Activated T-cell treated with anti-CD3 and anti-CD28 coated beads, Interleukin-2, amount 50 U/mL, for 24 hours (primary cell): ENCODE measurements around the gene EPHB4.

Experiments used
- DNase-seq: peaks from one replicate; pipeline ENCODE4 v3.0.0-alpha.2; 2020
- H3K27ac Mint-ChIP-seq: 2 replicates; pipeline ENCODE4 v1.8.0; 2020; ENCODE audit warnings: mild to moderate bottlenecking, mixed read lengths
- H3K27me3 Mint-ChIP-seq: 2 replicates; pipeline ENCODE4 v1.8.0; 2020; ENCODE audit warnings: mixed read lengths
- H3K36me3 Mint-ChIP-seq: 2 replicates; pipeline ENCODE4 v1.8.0; 2020; ENCODE audit warnings: low read depth, mixed read lengths
- H3K4me1 Mint-ChIP-seq: 2 replicates; pipeline ENCODE4 v1.8.0; 2020; ENCODE audit warnings: low read depth, mixed read lengths
- H3K4me3 Mint-ChIP-seq: 2 replicates; pipeline ENCODE4 v1.8.0; 2020; ENCODE audit warnings: mild to moderate bottlenecking, moderate library complexity, mixed read lengths
- H3K9me3 Mint-ChIP-seq: 2 replicates; pipeline ENCODE4 v1.8.0; 2020; ENCODE audit warnings: mixed read lengths

EPHB4 gene

GRCh38 chr7:100835903-100836811, 8.8 kb upstream of the EPHB4 start:
- Mint-ChIP-seq H3K27me3 (no peaks in the 10 kb centered on the region), H3K36me3 (no peaks in the 10 kb centered on the region), H3K4me3 (no peak overlapping the region), H3K27ac (no peak overlapping the region), H3K4me1 (peaks cover 12% of the 10 kb centered on the region), H3K9me3 (no peaks in the 10 kb centered on the region)
- no peak for DNase-seq

DNA sequence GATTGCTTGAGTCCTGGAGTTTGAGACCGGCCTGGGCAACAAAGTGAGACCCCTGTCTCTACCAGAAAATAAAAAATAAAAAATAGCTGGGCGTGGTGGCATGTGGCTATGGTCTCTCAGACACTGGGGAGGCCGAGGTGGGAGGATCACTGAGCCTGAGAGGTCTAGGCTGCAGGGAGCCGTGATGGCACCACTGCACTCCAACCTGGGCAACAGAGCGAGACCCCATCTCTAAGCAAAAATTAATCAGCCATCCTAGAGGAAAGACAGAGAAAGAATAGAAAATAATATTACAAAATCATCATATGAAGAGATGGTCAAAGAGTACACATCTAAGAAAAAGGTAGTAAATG, 4.9 kb upstream of the EPHB4 start:
- Mint-ChIP-seq H3K27ac (no peak overlapping the region), H3K36me3 (no peaks in the 10 kb centered on the region), H3K4me1 (peaks cover 14% of the 10 kb centered on the region), H3K27me3 (peaks cover 25% of the 10 kb centered on the region), H3K4me3 (no peak overlapping the region), H3K9me3 (no peaks in the 10 kb centered on the region)
- no peak for DNase-seq

GRCh38 chr7:100830396-100830795, 3.1 kb upstream of the EPHB4 start:
- H3K4me1 Mint-ChIP-seq = peaks cover 19% of the 10 kb centered on the region
- no peaks in the 10 kb centered on the region for H3K9me3 Mint-ChIP-seq
- peaks cover 38% of the 10 kb centered on the region for H3K27me3 Mint-ChIP-seq
- H3K4me3 Mint-ChIP-seq = no peak overlapping the region
- no peak for DNase-seq
- H3K36me3 Mint-ChIP-seq = no peaks in the 10 kb centered on the region
- no peak overlapping the region for H3K27ac Mint-ChIP-seq

DNA sequence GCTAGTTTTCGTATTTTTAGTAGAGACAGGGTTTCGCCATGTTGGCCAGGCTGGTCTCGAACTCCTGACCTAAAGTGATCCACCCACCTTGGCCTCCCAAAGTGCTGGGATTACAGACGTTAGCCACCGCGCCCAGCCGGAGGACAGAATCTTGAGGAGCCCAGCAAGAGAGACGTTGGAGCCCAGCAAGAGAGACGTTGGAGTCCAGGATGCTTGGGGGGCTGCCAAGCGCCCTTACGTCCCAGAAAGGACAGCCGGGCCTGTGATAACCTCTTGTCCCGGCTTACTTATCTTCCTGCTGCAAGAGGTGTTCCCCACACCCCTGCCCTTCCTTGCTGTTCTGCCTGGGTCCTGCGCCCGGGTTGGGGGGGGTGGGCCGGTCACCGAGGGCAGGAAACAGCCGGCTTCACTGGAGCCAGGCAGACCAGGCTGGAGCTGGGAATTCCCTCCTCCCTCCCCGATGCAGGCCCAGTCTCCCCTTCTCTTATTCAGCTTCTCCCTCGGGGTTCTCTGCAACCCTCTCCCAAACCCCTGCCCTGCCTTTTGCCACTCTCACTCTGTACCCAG, 1.9 kb upstream of the EPHB4 start:
- H3K4me1 Mint-ChIP-seq = peaks cover 19% of the 10 kb centered on the region
- H3K27ac Mint-ChIP-seq = no peak overlapping the region
- peaks cover 50% of the 10 kb centered on the region for H3K27me3 Mint-ChIP-seq
- no peaks in the 10 kb centered on the region for H3K9me3 Mint-ChIP-seq
- H3K36me3 Mint-ChIP-seq = no peaks in the 10 kb centered on the region
- H3K4me3 Mint-ChIP-seq = no peak overlapping the region
- DNase-seq = no peak

- Mint-ChIP-seq H3K27me3 (peaks cover 57% of the 10 kb centered on the region), H3K4me1 (peaks cover 19% of the 10 kb centered on the region), H3K9me3 (no peaks in the 10 kb centered on the region), H3K27ac (no peak overlapping the region), H3K4me3 (peak overlapping the region; percentile 59), H3K36me3 (no peaks in the 10 kb centered on the region)
- peak; percentile 38 for DNase-seq
Measured at GRCh38 chr7:100826514-100827329, 601 bp downstream of the EPHB4 start.

DNA sequence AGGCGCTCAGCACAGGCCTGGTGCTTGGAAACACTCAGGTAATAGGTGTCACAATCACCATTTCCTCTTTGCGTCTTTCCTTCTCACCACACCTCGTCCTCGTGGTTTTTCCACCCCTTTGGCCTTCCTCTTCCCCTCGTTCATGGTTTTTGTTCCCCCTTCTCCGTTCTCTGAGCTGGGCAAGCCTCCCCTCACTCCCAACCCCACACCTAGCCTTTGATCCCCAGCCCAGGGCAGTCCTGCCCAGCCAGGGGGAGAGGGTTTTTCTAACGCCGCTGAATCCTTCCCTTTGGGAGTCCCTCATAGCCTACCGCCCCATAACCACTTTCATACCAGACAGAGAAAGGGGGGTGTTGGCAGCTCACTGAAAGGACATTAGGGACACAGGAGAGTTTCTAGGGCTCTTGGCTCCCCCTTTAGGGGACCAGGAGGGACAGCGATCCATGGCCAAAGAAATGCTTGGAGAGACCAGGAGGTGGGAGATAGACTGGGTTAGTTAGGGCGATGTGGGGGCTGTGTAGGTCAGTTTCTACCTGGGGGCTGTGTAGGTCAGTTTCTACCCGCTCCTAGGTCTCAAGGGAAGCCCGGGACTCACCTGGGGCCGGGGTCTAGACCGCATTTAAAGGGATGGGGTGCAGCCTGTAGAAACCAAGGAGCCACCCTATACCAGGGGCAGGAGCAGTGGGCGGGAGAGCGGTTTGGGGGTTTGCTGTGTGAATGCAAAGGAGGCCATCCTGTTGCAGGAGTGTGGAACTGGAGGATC, 1.4 kb downstream of the EPHB4 start:
- H3K27ac Mint-ChIP-seq = no peak overlapping the region
- H3K9me3 Mint-ChIP-seq = no peaks in the 10 kb centered on the region
- peaks cover 57% of the 10 kb centered on the region for H3K27me3 Mint-ChIP-seq
- DNase-seq = no peak
- H3K4me1 Mint-ChIP-seq = peaks cover 19% of the 10 kb centered on the region
- H3K36me3 Mint-ChIP-seq = no peaks in the 10 kb centered on the region
- peak overlapping the region; percentile 59 for H3K4me3 Mint-ChIP-seq

DNA sequence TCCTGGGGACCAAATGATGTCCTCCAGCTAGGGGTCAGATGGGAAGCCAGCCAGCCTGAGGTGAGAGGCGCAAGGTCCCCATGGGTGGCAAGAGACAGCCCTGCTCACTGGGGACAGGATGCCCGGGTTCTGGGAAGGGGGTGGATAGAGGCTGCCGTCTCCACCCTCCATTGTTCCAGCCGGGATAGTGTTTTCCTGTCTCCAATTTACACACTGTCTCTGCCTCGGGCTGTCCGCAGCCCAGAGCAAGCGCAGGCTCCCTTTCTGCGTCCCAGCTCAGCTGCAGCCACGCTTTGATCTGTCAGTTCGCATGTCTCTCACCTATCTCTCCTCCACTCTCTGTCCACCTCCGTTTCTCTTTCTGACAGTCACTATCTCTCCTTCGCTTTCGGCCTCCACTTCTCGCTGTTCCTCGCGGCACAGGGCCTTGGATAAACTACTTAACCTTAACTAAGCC, 2.1 kb downstream of the EPHB4 start:
- Mint-ChIP-seq H3K27me3 (peaks cover 55% of the 10 kb centered on the region), H3K4me3 (no peak overlapping the region), H3K4me1 (peaks cover 19% of the 10 kb centered on the region), H3K9me3 (no peaks in the 10 kb centered on the region), H3K36me3 (no peaks in the 10 kb centered on the region), H3K27ac (no peak overlapping the region)
- DNase-seq = no peak

- H3K9me3 Mint-ChIP-seq = no peaks in the 10 kb centered on the region
- DNase-seq = no peak
- peaks cover 19% of the 10 kb centered on the region for H3K4me1 Mint-ChIP-seq
- H3K27me3 Mint-ChIP-seq = peaks cover 52% of the 10 kb centered on the region
- H3K4me3 Mint-ChIP-seq = no peak overlapping the region
- H3K36me3 Mint-ChIP-seq = no peaks in the 10 kb centered on the region
- H3K27ac Mint-ChIP-seq = no peak overlapping the region
Measured at GRCh38 chr7:100824499-100825214, 2.7 kb downstream of the EPHB4 start.

GRCh38 chr7:100823534-100823933, 3.8 kb downstream of the EPHB4 start:
- Mint-ChIP-seq H3K27me3 (peaks cover 43% of the 10 kb centered on the region), H3K27ac (no peak overlapping the region), H3K4me1 (peaks cover 17% of the 10 kb centered on the region), H3K9me3 (no peaks in the 10 kb centered on the region), H3K4me3 (no peak overlapping the region), H3K36me3 (no peaks in the 10 kb centered on the region)
- DNase-seq = no peak

DNA sequence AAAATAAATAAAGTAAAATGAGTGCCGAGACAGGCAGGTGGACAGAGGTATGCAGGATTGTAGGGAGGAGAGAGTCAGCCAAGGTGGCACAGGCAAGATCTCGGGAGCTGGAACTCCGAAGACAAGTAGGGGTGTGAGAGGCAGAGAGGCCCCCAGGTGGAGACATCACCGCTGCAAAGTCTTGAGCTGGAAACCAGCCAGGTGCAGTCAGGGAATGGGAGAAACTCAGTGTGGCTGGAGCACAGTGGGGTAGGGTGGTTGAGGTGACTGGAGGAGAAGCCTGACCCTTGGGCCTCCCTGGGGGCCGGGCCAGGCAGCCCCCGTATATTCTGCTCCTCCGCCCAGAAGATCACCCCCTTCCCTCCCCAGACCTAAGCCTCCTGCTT, 4.2 kb downstream of the EPHB4 start:
- peaks cover 39% of the 10 kb centered on the region for H3K27me3 Mint-ChIP-seq
- peaks cover 15% of the 10 kb centered on the region for H3K4me1 Mint-ChIP-seq
- H3K36me3 Mint-ChIP-seq = no peaks in the 10 kb centered on the region
- no peak for DNase-seq
- no peak overlapping the region for H3K27ac Mint-ChIP-seq
- no peak overlapping the region for H3K4me3 Mint-ChIP-seq
- no peaks in the 10 kb centered on the region for H3K9me3 Mint-ChIP-seq

DNA sequence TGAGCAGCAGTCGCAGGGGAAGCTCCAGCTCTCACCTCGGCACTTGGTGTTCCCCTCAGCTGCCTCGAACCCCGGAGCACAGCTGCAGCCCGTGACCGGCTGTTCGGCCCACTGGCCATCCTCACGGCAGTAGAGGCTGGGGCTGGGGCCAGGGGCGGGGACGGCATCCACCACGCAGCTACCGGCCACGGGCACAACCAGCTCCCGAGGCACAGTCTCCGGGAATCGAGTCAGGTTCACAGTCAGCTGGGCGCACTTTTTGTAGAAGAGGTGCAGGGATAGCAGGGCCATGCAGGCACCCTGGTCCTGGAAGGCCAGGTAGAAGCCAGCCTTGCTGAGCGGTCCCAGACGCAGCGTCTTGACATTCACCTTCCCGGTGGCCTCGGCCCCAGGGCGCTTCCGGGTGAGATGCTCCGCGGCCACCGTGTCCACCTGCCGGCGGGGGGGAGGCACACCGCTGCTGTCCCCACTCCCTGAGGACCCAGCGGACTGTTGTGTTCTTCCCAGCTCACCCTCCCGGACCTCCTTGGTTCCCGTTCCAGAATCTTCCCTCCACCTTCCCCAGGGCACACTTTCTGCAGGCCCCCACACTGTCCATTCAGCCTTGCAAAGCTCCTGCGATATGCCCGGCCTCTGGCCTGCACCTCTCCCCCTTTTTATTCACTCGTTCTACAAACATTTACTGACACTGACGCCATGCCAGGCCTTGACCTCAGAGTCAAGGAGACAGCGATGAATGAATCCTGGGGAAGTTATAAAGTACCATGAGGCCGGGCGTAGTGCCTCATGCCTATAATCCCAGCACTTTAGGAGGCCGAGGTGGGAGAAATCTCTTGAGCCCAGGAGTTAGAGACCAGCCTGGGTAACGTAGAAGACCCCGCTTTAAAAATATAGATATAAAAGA, 4.8 kb downstream of the EPHB4 start:
- Mint-ChIP-seq H3K9me3 (no peaks in the 10 kb centered on the region), H3K4me3 (no peak overlapping the region), H3K4me1 (peaks cover 10% of the 10 kb centered on the region), H3K27ac (no peak overlapping the region), H3K36me3 (no peaks in the 10 kb centered on the region), H3K27me3 (peaks cover 33% of the 10 kb centered on the region)
- DNase-seq = no peak

DNA sequence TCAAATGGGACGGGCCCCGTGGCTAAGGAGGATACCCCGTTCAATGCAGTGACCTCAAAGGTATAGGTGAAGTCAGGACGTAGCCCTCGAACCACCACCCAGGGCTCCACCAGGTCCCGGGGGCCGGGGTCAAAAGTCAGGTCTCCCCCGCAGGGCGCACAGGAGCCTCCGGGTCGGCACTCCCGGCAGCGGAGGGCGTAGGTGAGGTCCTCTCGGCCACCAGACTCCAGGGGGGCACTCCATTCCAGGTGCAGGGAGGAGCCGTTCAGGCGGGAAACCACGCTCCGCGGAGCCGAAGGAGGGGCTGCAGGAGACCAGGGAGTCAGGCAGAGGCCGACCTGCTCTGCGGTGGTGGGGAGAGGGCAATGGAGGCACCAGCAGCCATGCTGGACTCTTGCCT, 7.7 kb downstream of the EPHB4 start:
- Mint-ChIP-seq H3K27me3 (peaks cover 10% of the 10 kb centered on the region), H3K27ac (no peak overlapping the region), H3K9me3 (no peaks in the 10 kb centered on the region), H3K4me3 (no peak overlapping the region), H3K4me1 (no peaks in the 10 kb centered on the region), H3K36me3 (no peaks in the 10 kb centered on the region)
- DNase-seq = no peak

DNA sequence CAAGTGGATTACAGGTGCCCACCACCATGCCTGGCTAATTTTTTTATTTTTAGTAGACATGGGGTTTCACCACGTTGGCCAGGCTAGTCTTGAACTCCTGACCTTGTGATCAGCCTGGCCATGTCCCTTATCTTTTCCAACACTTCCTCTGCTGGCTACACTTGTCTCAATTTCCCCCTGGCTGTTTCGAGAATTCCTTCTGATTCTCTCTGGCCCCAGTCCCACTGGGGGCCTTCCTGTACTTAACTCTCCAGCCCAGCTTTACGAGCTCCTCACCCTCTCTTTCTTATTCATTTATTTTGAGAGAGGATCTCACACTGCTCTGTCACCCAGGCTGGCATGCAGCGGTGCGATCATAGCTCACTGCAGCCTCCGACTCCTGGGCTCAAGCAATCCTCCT, 8.5 kb downstream of the EPHB4 start:
- Mint-ChIP-seq H3K4me1 (no peaks in the 10 kb centered on the region), H3K27me3 (peaks cover 3% of the 10 kb centered on the region), H3K9me3 (no peaks in the 10 kb centered on the region), H3K27ac (no peak overlapping the region), H3K4me3 (no peak overlapping the region), H3K36me3 (no peaks in the 10 kb centered on the region)
- no peak for DNase-seq
